B cell (primary cell): ENCODE data around the gene CDS2. TPM values are rescaled to one million over a fixed set of nuclear protein-coding genes. Genes with fewer than 3 reads are reported as not detected.

Source experiments
- ATAC-seq: fragments of 200-7000 bp; cut with Tn5 transposase; one replicate; pipeline ENCODE4 v1.10.0; 2021; ENCODE audit warnings: low read depth, mild to moderate bottlenecking, moderate number of reproducible peaks, moderate library complexity
- CTCF ChIA-PET: fragments of 350-600 bp; sonication (Branson Sonifier 250); formaldehyde crosslinking; loops from one replicate; lab custom pipeline; 2021; ENCODE audit warnings: antibody characterized with exemption, inconsistent platforms; lab: Charles Lee
- POLR2A ChIA-PET: fragments of 350-600 bp; sonication (Branson Sonifier 250); formaldehyde crosslinking; loops from one replicate; lab custom pipeline; 2021; ENCODE audit warnings: antibody characterized with exemption; lab: Charles Lee
- DNase-seq: peaks from one replicate; pipeline ENCODE4 v3.0.0; 2013
- H2AFZ ChIP-seq: 2 replicates; pipeline ENCODE4 v1.6.1; 2012; ENCODE audit warnings: mild to moderate bottlenecking, low read depth, low read length; ENCODE audit not compliant: insufficient read depth, poor library complexity, severe bottlenecking
- H3K27ac ChIP-seq, 2 donors: 1 replicate in 1 of 2; 2 replicates in 1 of 2; pipeline ENCODE4 v1.5.1; 2012 to 2013; ENCODE audit warnings: low read length in 2 of 2, mild to moderate bottlenecking in 2 of 2, moderate library complexity in 1 of 2
- H3K27me3 ChIP-seq, 4 experiments: fragments of 200-600 bp in 1 of 4; sonication (generic) in 1 of 4; replicated peaks in 1 of 4; 1 replicate in 2 of 4; 2 replicates in 2 of 4; pipeline versions ENCODE4 v1.6.1 to v1.7.0; 2013 to 2016; ENCODE audit warnings: low read length in 3 of 4, mild to moderate bottlenecking in 2 of 4, mixed read lengths in 1 of 4, moderate library complexity in 1 of 4; ENCODE audit not compliant: insufficient read depth in 4 of 4, control insufficient read depth in 3 of 4; ENCODE audit errors: control extremely low read depth in 1 of 4
- H3K36me3 ChIP-seq, 2 experiments: replicated peaks in 1 of 2; 1 replicate in 1 of 2; 2 replicates in 1 of 2; pipeline versions ENCODE4 v1.6.1 to v1.7.1; 2013; ENCODE audit warnings: low read length in 1 of 2; ENCODE audit not compliant: insufficient read depth in 2 of 2, control insufficient read depth in 1 of 2; ENCODE audit errors: control extremely low read depth in 1 of 2, extremely low read depth in 1 of 2
- H3K4me1 ChIP-seq, 2 donors: fragments of 200-600 bp in 1 of 2; sonication (generic) in 1 of 2; 1 replicate in 1 of 2; 2 replicates in 1 of 2; pipeline versions ENCODE4 v1.5.1 to v1.6.1; 2013 to 2017; ENCODE audit warnings: low read length in 2 of 2; ENCODE audit not compliant: control insufficient read depth in 2 of 2, insufficient read depth in 2 of 2
- H3K4me2 ChIP-seq: replicated peaks from 2 replicates; pipeline ENCODE3; 2012; ENCODE audit warnings: mild to moderate bottlenecking, low read depth, low read length; ENCODE audit not compliant: poor library complexity, severe bottlenecking
- H3K4me3 ChIP-seq, 5 experiments: fragments of 200-600 bp in 1 of 5; sonication (generic) in 1 of 5; 1 replicate in 3 of 5; 2 replicates in 2 of 5; pipeline versions ENCODE4 v1.5.1 to v1.7.0; 2011 to 2016; ENCODE audit warnings: low read length in 4 of 5, mild to moderate bottlenecking in 4 of 5, low read depth in 2 of 5, control low read depth in 1 of 5, moderate library complexity in 1 of 5; ENCODE audit not compliant: insufficient read depth in 1 of 5; ENCODE audit errors: control extremely low read depth in 1 of 5, extremely low read depth in 1 of 5
- H3K79me2 ChIP-seq: fragments of 200-600 bp; sonication (generic); one replicate; pipeline ENCODE4 v1.6.0; 2016; ENCODE audit warnings: low read length; ENCODE audit not compliant: control insufficient read depth, insufficient read depth
- H3K9ac ChIP-seq: fragments of 200-600 bp; sonication (generic); 2 replicates; pipeline ENCODE4 v1.6.1; 2017; ENCODE audit warnings: mild to moderate bottlenecking, low read length, moderate library complexity
- H3K9me3 ChIP-seq, 3 donors: one replicate each; pipeline versions ENCODE4 v1.6.1 to v1.7.1; 2013; ENCODE audit warnings: low read length in 2 of 3; ENCODE audit not compliant: control insufficient read depth in 2 of 3, insufficient read depth in 1 of 3; ENCODE audit errors: control extremely low read depth in 1 of 3
- H4K20me1 ChIP-seq: 2 replicates; pipeline ENCODE4 v1.6.0; 2012; ENCODE audit warnings: mild to moderate bottlenecking, low read length; ENCODE audit not compliant: insufficient read depth, control insufficient read depth, poor library complexity, severe bottlenecking
- H3K27ac Mint-ChIP-seq: one replicate; pipeline ENCODE4 v1.8.0; 2021; ENCODE audit warnings: mixed read lengths
- H3K27me3 Mint-ChIP-seq: one replicate; pipeline ENCODE4 v1.8.0; 2021; ENCODE audit warnings: mixed read lengths
- H3K4me1 Mint-ChIP-seq: one replicate; pipeline ENCODE4 v1.8.0; 2021; ENCODE audit warnings: mixed read lengths
- H3K4me3 Mint-ChIP-seq: one replicate; pipeline ENCODE4 v1.8.0; 2021; ENCODE audit warnings: mixed read lengths
- H3K9me3 Mint-ChIP-seq: one replicate; pipeline ENCODE4 v1.8.0; 2022; ENCODE audit warnings: mixed read lengths; ENCODE audit not compliant: insufficient read depth
- EZH2 ChIP-seq: IDR thresholded peaks from 2 replicates; pipeline ENCODE4 v1.6.1; 2012; ENCODE audit warnings: borderline replicate concordance, low read depth, mild to moderate bottlenecking, moderate library complexity, low read length; ENCODE audit not compliant: insufficient read depth, poor library complexity, severe bottlenecking
- whole genome bisulfite sequencing: methylation state at CpG from one replicate; pipeline ENCODE4 v1.1.5; 2013; ENCODE audit warnings: missing lambda C conversion rate; ENCODE audit not compliant: insufficient coverage; 5-methylcytosine and 5-hydroxymethylcytosine counted together
- intact Hi-C: fragments of 100-400 bp; cut with micrococcal nuclease; formaldehyde crosslinking; loops from one replicate; pipeline ENCODE4 v1.10.0; 2022
- polyA plus RNA-seq: library from polyadenylated mRNA; depleted of rRNA; stranded (reverse); fragments of >200 nt; gene quantifications from 2 replicates; pipeline ENCODE4 v1.2.3, GENCODE V29; 2012
- total RNA-seq, 2 donors: library from RNA; stranded (reverse); fragments of 120-200 nt in 1 of 2; gene quantifications; 1 replicate in 1 of 2; 2 replicates in 1 of 2; pipeline versions ENCODE4 v1.2.3 to v1.2.4, GENCODE V29; 2013 to 2022
- TF ChIP-seq, protein P1 (sequence below): fragments of 200-600 bp; IDR thresholded peaks from one replicate; pipeline ENCODE4 v1.8.0; 2022; ENCODE audit warnings: antibody characterized with exemption, mild to moderate bottlenecking

CDS2 gene
- total and polyA plus RNA-seq, 2 donors (not counting 1 experiment from before 2014, with no cell fraction given) = 17.3 to 48.6 TPM

DNA sequence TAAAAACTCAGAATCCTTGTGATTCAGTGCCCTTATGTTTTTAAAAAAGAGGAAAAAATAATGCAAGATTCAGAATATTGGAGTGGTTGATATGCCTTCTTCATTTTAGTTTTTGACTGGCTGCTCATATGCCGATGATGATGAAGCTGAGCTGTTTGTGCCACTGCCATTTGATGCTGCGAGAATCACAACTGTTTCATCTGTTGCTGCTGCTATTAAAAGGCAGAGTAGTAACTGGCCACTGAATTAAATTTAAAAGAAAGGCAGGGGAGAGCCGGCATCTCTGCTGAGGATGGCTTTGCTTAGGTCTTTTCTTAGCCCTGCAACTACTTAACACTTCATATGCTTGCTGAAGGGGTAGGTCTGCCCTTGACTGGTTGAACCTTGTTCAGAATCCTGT is 33.1 kb downstream of the CDS2 start:
- Histone ChIP-seq H3K9ac (no peak overlapping the region), H3K9me3 (no peaks in the 10 kb centered on the region), H4K20me1 (peaks cover 71% of the 10 kb centered on the region), H2AFZ (no peak overlapping the region), H3K36me3 (no peaks in the 10 kb centered on the region), H3K4me1 (peaks cover 5 to 7% of the 10 kb centered on the region in 2 donors), H3K4me3 (no peak overlapping the region), H3K79me2 (peaks cover 91% of the 10 kb centered on the region), H3K27ac (no peak overlapping the region), H3K27me3 (no peaks in the 10 kb centered on the region), H3K4me2 (no peak overlapping the region)
- intact Hi-C loops = no loop called here
- Mint-ChIP-seq H3K9me3 (no peaks in the 10 kb centered on the region), H3K4me3 (no peak overlapping the region), H3K27ac (peak overlapping the region; percentile 18), H3K4me1 (peaks cover 65% of the 10 kb centered on the region), H3K27me3 (no peaks in the 10 kb centered on the region)
- no peak for ATAC-seq
- WGBS = 100% methylated on average over 2 of the region's 3 CpGs
- CTCF ChIA-PET = no interaction called here
- no peak for DNase-seq
- TF ChIP-seq EZH2 = no peak
- TF ChIP-seq, protein P1, sequence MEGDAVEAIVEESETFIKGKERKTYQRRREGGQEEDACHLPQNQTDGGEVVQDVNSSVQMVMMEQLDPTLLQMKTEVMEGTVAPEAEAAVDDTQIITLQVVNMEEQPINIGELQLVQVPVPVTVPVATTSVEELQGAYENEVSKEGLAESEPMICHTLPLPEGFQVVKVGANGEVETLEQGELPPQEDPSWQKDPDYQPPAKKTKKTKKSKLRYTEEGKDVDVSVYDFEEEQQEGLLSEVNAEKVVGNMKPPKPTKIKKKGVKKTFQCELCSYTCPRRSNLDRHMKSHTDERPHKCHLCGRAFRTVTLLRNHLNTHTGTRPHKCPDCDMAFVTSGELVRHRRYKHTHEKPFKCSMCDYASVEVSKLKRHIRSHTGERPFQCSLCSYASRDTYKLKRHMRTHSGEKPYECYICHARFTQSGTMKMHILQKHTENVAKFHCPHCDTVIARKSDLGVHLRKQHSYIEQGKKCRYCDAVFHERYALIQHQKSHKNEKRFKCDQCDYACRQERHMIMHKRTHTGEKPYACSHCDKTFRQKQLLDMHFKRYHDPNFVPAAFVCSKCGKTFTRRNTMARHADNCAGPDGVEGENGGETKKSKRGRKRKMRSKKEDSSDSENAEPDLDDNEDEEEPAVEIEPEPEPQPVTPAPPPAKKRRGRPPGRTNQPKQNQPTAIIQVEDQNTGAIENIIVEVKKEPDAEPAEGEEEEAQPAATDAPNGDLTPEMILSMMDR = no peak
- POLR2A ChIA-PET = no interaction called here

DNA sequence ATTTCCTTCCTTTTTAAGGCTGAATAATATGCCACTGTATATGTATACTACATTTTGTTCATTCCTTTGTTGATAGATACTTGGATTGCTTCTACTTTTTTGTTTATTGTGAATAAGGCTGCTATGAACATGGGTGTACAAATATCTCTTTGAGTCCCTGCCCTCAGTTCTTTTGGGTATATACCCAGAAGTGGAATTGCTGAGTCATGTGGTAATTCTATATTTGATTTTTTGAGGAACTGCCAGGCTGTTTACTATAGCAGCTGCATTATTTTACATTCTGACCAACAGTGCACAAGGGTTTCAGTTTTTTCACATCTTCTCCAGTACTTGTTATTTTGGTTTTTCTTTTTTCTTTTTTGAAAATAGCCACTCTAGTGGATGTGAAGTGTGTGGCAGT is 34.1 kb downstream of the CDS2 start:
- no peak overlapping the region for H3K4me3 Mint-ChIP-seq
- no peak overlapping the region for H3K4me2 ChIP-seq
- no peak for TF ChIP-seq EZH2
- TF ChIP-seq, protein P1 = no peak
- H3K4me3 ChIP-seq = no peak overlapping the region
- H3K27ac ChIP-seq = no peak overlapping the region
- H3K27me3 ChIP-seq = no peaks in the 10 kb centered on the region
- no peak overlapping the region for H2AFZ ChIP-seq
- H3K27me3 Mint-ChIP-seq = no peaks in the 10 kb centered on the region
- CTCF ChIA-PET = interaction anchor here (0.9 kb wide), 1 partner anchor 35 kb away, joined by 3 read pairs; the partner anchor contains the start of gene CDS2
- intact Hi-C loops = no loop called here
- peaks cover 71% of the 10 kb centered on the region for H4K20me1 ChIP-seq
- peaks cover 90% of the 10 kb centered on the region for H3K79me2 ChIP-seq
- H3K27ac Mint-ChIP-seq = no peak overlapping the region
- POLR2A ChIA-PET = interaction anchor here (0.6 kb wide), 1 partner anchor 34 kb away, joined by 3 read pairs; the partner anchor contains the start of gene CDS2
- H3K4me1 Mint-ChIP-seq = peaks cover 64% of the 10 kb centered on the region
- H3K9me3 Mint-ChIP-seq = no peaks in the 10 kb centered on the region
- H3K4me1 ChIP-seq = peaks cover 4 to 5% of the 10 kb centered on the region in 2 donors
- no peak overlapping the region for H3K9ac ChIP-seq
- ATAC-seq (no peak), DNase-seq (no peak)
- no peaks in the 10 kb centered on the region for H3K9me3 ChIP-seq
- H3K36me3 ChIP-seq = no peaks in the 10 kb centered on the region
